Measurements from ENCODE around the gene PAK1. TPM values are rescaled to one million over a fixed set of nuclear protein-coding genes. Genes with fewer than 3 reads are reported as not detected.

PAK1 gene
- total RNA-seq, 1 experiment from 2014 or later, result 25.7 TPM

GRCh38 chr11:77411717-77412441 lies 62.0 kb downstream of the PAK1 start:
- DNase-seq (ENCODE audit: low spot score), result peak; percentile 93
- in situ Hi-C loops (cut with HindIII; ENCODE audit: low sequenced_read_pairs), result no loop called here

- peak; percentile 64 for DNase-seq (ENCODE audit: low spot score)
- in situ Hi-C loops (cut with HindIII; ENCODE audit: low sequenced_read_pairs), result no loop called here
These were observed 62.7 kb downstream of the PAK1 start for GRCh38 chr11:77411137-77411707.

DNA sequence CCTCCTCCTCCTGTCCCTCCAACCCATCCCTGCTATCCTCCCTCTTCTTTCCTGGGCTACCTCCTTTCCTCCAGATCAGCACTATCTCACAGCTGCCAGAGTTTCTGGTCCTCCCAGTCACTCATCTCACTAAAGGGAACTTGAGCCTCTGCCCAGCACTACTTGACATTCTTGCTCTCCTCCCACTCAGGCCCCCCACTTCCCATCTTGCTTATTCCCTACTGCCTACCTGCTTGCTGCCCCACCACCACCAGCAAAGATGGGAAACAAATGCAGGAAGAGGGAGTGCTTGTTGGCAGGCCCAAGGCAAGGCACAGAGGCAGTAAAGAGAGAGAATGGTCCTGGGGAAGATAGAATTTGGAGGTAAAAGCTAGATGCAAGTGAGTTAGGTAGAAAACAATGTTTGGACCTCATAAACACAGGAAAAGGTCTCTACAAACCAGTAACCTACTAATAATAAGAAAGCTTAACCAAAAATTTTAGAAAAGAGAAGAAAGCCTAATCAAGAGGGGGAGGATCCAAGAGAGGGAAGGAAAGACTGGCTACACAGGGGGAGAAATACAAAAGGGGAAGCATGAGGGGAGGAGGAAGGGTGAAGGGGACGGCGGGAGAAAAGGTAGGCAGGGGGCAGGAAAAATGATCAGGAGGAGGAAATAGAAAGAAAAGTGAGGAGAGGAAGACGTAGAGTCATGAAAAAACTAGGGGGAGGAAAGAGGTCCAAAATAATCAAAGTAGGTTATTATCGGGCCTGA lies 63.6 kb downstream of the PAK1 start:
- DNase-seq (ENCODE audit: low spot score), result peak; percentile 60
- in situ Hi-C loops (cut with HindIII; ENCODE audit: low sequenced_read_pairs), result no loop called here

- in situ Hi-C loops (cut with HindIII; ENCODE audit: low sequenced_read_pairs), result no loop called here
- peak; percentile 34 for DNase-seq (ENCODE audit: low spot score)
These were observed 64.8 kb downstream of the PAK1 start for GRCh38 chr11:77409046-77409445.

- in situ Hi-C loops (cut with HindIII; ENCODE audit: low sequenced_read_pairs), result no loop called here
- peak; percentile 91 for DNase-seq (ENCODE audit: low spot score)
These were observed 66.3 kb downstream of the PAK1 start for GRCh38 chr11:77407613-77408012.

- DNase-seq (ENCODE audit: low spot score), result no peak
- in situ Hi-C loops (cut with HindIII; ENCODE audit: low sequenced_read_pairs), result no loop called here
These were observed 67.5 kb downstream of the PAK1 start for GRCh38 chr11:77406396-77406795.

GRCh38 chr11:77403211-77403610 lies 70.7 kb downstream of the PAK1 start:
- in situ Hi-C loops (cut with HindIII; ENCODE audit: low sequenced_read_pairs), result no loop called here
- no peak for DNase-seq (ENCODE audit: low spot score)

DNA sequence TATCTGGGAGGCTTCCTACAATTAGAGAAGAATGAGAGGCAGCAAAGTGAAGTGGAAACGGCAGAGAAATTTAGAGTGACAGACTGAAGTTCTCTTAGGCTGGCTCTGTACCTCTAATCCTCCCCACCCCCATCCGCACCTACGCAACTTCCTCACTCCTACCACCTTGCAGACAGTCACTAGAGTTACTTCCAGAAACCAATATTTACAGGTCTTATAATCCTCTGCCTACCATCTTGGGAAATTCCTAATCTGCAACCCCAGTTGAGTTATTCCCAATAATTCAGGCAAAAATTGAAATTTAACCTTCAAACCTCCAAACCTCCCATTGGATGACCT lies 71.7 kb downstream of the PAK1 start:
- in situ Hi-C loops (cut with HindIII; ENCODE audit: low sequenced_read_pairs), result no loop called here
- no peak for DNase-seq (ENCODE audit: low spot score)

GRCh38 chr11:77401486-77402217 lies 72.2 kb downstream of the PAK1 start:
- in situ Hi-C loops (cut with HindIII; ENCODE audit: low sequenced_read_pairs), result no loop called here
- no peak for DNase-seq (ENCODE audit: low spot score)

- in situ Hi-C loops (cut with HindIII; ENCODE audit: low sequenced_read_pairs), result no loop called here
These were observed 73.0 kb downstream of the PAK1 start for GRCh38 chr11:77400775-77401449.

DNA sequence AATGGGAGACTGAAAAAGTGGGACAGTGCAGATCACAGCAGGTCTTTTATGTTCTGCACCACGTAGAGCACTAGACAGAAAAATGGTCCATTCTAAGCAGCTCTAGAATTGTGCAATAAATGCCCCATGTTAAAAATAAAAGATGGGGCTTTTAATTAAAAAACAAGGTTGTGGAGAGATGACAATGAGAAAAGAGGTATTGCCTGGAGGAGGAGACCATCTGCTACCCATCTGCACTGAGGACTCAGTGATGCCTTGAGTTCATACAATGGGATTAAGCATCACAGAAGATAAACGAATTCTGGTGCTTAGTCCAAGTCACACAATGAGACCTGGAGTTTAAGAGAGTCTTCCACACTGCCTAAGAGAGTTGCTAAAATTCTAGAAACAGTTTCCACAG lies 73.6 kb downstream of the PAK1 start:
- in situ Hi-C loops (cut with HindIII; ENCODE audit: low sequenced_read_pairs), result no loop called here
- peak; percentile 84 for DNase-seq (ENCODE audit: low spot score)

More at GRCh38 chr11:77400775-77401449, 73.0 kb downstream of the PAK1 start:
- DNase-seq (ENCODE audit: low spot score), result peak; percentile 43

GRCh38 chr11:77397631-77398030 lies 76.3 kb downstream of the PAK1 start:
- in situ Hi-C loops (cut with HindIII; ENCODE audit: low sequenced_read_pairs), result no loop called here

GRCh38 chr11:77396911-77397310 lies 77.0 kb downstream of the PAK1 start:
- DNase-seq (ENCODE audit: low spot score), result no peak
- in situ Hi-C loops (cut with HindIII; ENCODE audit: low sequenced_read_pairs), result no loop called here

More at GRCh38 chr11:77397631-77398030, 76.3 kb downstream of the PAK1 start:
- DNase-seq (ENCODE audit: low spot score), result peak; percentile 37

DNA sequence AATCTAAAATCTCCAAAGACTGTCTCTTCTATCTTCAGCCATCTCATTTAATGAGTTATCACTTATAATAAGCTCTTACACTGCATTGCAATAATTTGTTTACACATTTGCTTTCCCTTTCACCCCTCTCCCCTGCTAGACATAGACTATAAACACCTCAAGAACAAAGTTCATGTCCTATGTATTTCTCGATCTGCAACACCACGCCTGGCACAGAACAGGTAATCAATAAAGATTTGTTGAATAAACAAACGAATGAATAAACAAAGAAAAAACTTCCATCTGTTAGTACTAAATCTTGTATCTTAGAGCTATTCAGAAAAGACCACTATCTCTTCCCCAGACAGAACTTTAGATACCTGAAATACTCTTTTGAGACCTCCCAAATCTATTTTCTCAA lies 77.6 kb downstream of the PAK1 start:
- in situ Hi-C loops (cut with HindIII; ENCODE audit: low sequenced_read_pairs), result no loop called here

GRCh38 chr11:77395460-77396173 lies 78.3 kb downstream of the PAK1 start:
- DNase-seq (ENCODE audit: low spot score), result peak; percentile 25
- in situ Hi-C loops (cut with HindIII; ENCODE audit: low sequenced_read_pairs), result no loop called here

More for the DNA sequence above, 77.6 kb downstream of the PAK1 start:
- no peak for DNase-seq (ENCODE audit: low spot score)

GRCh38 chr11:77392842-77393241 lies 81.1 kb downstream of the PAK1 start:
- in situ Hi-C loops (cut with HindIII; ENCODE audit: low sequenced_read_pairs), result no loop called here

DNA sequence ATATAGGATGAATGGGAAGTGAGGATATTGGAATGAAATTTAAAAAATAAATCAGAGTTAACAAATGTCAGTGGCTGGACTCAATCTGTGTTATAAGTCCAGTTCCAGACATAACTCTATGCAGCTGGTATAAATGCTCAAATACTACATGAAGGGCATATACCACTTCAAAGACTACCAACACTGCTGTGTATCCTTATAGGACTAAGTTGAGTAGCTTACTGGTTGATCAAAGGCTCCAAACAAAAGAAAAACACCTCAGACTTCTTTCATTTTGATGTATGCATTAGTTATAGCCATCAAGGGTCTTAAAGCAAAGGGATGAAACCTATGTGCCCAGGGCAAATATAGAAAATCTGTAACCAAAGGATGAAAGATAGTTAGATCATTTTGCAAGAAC lies 86.2 kb downstream of the PAK1 start:
- no peak for DNase-seq (ENCODE audit: low spot score)
- in situ Hi-C loops (cut with HindIII; ENCODE audit: low sequenced_read_pairs), result no loop called here

More at GRCh38 chr11:77392842-77393241, 81.1 kb downstream of the PAK1 start:
- DNase-seq (ENCODE audit: low spot score), result no peak

DNA sequence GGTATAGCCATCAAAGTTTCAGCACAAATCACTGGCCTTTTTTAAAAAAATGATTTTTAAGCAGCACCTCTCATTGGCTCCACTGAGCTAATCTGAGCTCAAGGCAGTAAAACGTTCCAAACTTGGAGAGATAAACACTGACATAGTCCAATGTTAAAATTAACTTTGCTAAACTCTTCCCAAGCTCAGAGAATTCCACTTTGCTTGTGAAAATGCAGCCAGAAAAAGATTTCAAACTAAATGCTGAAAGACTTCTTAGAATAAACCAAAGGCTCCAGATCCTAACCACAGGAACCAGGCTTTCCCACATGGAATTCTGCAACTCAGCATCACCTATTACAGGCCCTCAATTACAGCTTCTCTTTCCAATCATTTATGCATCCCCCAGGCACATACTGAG lies 87.7 kb downstream of the PAK1 start:
- in situ Hi-C loops (cut with HindIII; ENCODE audit: low sequenced_read_pairs), result no loop called here
- DNase-seq (ENCODE audit: low spot score), result no peak

Data from G401 (cell line).